Neural progenitor cell (in vitro differentiated cells): ENCODE measurements around the gene FRAS1. TPM values are rescaled to one million over a fixed set of nuclear protein-coding genes. Genes with fewer than 3 reads are reported as not detected.
"Not testable (repeated sequence)": the region's sequence is repeated elsewhere in the genome, so short reads cannot be mapped to it uniquely, and the experiment has no call there.

Experiments
- DNase-seq: peaks from one replicate; pipeline ENCODE4 v3.0.0-alpha.2; 2016; ENCODE audit warnings: low spot score
- H2AFZ ChIP-seq: fragments of 200-600 bp; sonication (generic); replicated peaks from 2 replicates; pipeline ENCODE4 v1.6.1; 2016; ENCODE audit warnings: antibody characterized with exemption
- H3F3A ChIP-seq: fragments of 200-600 bp; sonication (generic); 2 replicates; pipeline ENCODE4 v1.6.1; 2016; ENCODE audit warnings: antibody characterized with exemption, low read depth
- H3K27ac ChIP-seq: fragments of 200-600 bp; sonication (generic); 2 replicates; pipeline ENCODE4 v1.5.1; 2016; ENCODE audit warnings: mild to moderate bottlenecking
- H3K27me3 ChIP-seq: fragments of 200-600 bp; sonication (generic); 2 replicates; pipeline ENCODE4 v1.6.1; 2016; ENCODE audit warnings: mild to moderate bottlenecking, moderate library complexity
- H3K36me3 ChIP-seq: fragments of 200-600 bp; sonication (generic); 2 replicates; pipeline ENCODE4 v1.5.1; 2016
- H3K4me1 ChIP-seq: fragments of 200-600 bp; sonication (generic); 2 replicates; pipeline ENCODE4 v1.6.1; 2016; ENCODE audit warnings: mixed run types
- H3K4me2 ChIP-seq: fragments of 200-600 bp; sonication (generic); 2 replicates; pipeline ENCODE4 v1.6.1; 2016
- H3K4me3 ChIP-seq: fragments of 200-600 bp; sonication (generic); 2 replicates; pipeline ENCODE4 v1.5.1; 2016
- H3K79me2 ChIP-seq: fragments of 200-600 bp; sonication (generic); 2 replicates; pipeline ENCODE4 v1.6.1; 2016; ENCODE audit warnings: low read depth
- H3K9ac ChIP-seq: fragments of 200-600 bp; sonication (generic); 2 replicates; pipeline ENCODE4 v1.6.1; 2016
- H3K9me3 ChIP-seq: fragments of 200-600 bp; sonication (generic); 2 replicates; pipeline ENCODE4 v1.5.1; 2016; ENCODE audit warnings: low read depth
- H4K20me1 ChIP-seq: fragments of 200-600 bp; sonication (generic); 2 replicates; pipeline ENCODE4 v1.6.1; 2016; ENCODE audit warnings: low read depth
- H3K27ac Mint-ChIP-seq: 3 replicates; pipeline ENCODE4 v1.8.0; 2021; ENCODE audit warnings: mixed read lengths
- H3K27me3 Mint-ChIP-seq: 2 replicates; pipeline ENCODE4 v1.8.0; 2022; ENCODE audit warnings: low read depth, mild to moderate bottlenecking, inconsistent platforms, moderate library complexity, mixed read lengths; ENCODE audit not compliant: insufficient read depth
- H3K36me3 Mint-ChIP-seq: 3 replicates; pipeline ENCODE4 v1.8.0; 2021; ENCODE audit warnings: mixed read lengths
- H3K4me1 Mint-ChIP-seq: 3 replicates; pipeline ENCODE4 v1.8.0; 2021; ENCODE audit warnings: mixed read lengths
- H3K4me3 Mint-ChIP-seq: 3 replicates; pipeline ENCODE4 v1.8.0; 2021; ENCODE audit warnings: mild to moderate bottlenecking, moderate library complexity, mixed read lengths
- H3K9me3 Mint-ChIP-seq: 3 replicates; pipeline ENCODE4 v1.8.0; 2020; ENCODE audit warnings: mixed read lengths
- CTCF ChIP-seq: fragments of 200-600 bp; sonication (generic); IDR thresholded peaks from 2 replicates; pipeline ENCODE4 v1.5.1; 2017; ENCODE audit warnings: antibody characterized with exemption, mild to moderate bottlenecking
- EZH2 ChIP-seq: fragments of 200-600 bp; sonication (generic); IDR thresholded peaks from 2 replicates; pipeline ENCODE4 v1.6.1; 2017; ENCODE audit warnings: antibody characterized with exemption, mild to moderate bottlenecking, moderate library complexity
- EZH2phosphoT487 ChIP-seq: fragments of 200-600 bp; sonication (generic); IDR thresholded peaks from 2 replicates; pipeline ENCODE4 v1.6.1; 2017; ENCODE audit warnings: antibody characterized with exemption
- total RNA-seq: library from RNA; depleted of rRNA; stranded (reverse); fragments of >200 nt; gene quantifications from 2 replicates; pipeline ENCODE4 v1.2.3, GENCODE V29; 2015; ENCODE audit warnings: low replicate concordance

Gene FRAS1
- total RNA-seq, 1 donor from 2014 or later, result 21.3 TPM

- Mint-ChIP-seq H3K36me3 (no peaks in the 10 kb centered on the region), H3K27ac (no peak overlapping the region), H3K4me3 (no peak overlapping the region), H3K27me3 (no peaks in the 10 kb centered on the region), H3K9me3 (no peaks in the 10 kb centered on the region), H3K4me1 (peaks cover 21% of the 10 kb centered on the region)
- Histone ChIP-seq H3F3A (peaks cover 10% of the 10 kb centered on the region), H3K4me1 (peaks cover 25% of the 10 kb centered on the region), H3K27ac (no peak overlapping the region), H4K20me1 (no peaks in the 10 kb centered on the region), H3K4me3 (no peak overlapping the region), H3K9me3 (no peaks in the 10 kb centered on the region), H3K4me2 (no peak overlapping the region), H3K36me3 (no peaks in the 10 kb centered on the region), H3K27me3 (no peaks in the 10 kb centered on the region), H3K79me2 (no peaks in the 10 kb centered on the region), H2AFZ (no peak overlapping the region), H3K9ac (no peak overlapping the region)
- TF ChIP-seq CTCF, result no peak
- no peak for TF ChIP-seq EZH2phosphoT487
- TF ChIP-seq EZH2, result no peak
- DNase-seq, result no peak
Observed at GRCh38 chr4:78207951-78208350, 150.8 kb downstream of the FRAS1 start.

GRCh38 chr4:78208896-78209295 is 151.8 kb downstream of the FRAS1 start:
- not testable (repeated sequence) for H3K27me3 ChIP-seq, H3K4me3 Mint-ChIP-seq, H3K9me3 Mint-ChIP-seq, H4K20me1 ChIP-seq, H3K9me3 ChIP-seq, DNase-seq, H3K27ac Mint-ChIP-seq, H2AFZ ChIP-seq, H3K79me2 ChIP-seq, H3K36me3 ChIP-seq, H3K27me3 Mint-ChIP-seq, H3K27ac ChIP-seq, H3K4me3 ChIP-seq, H3K9ac ChIP-seq, H3K4me2 ChIP-seq, H3K36me3 Mint-ChIP-seq
- H3K4me1 ChIP-seq, result peaks cover 25% of the 10 kb centered on the region
- peaks cover 10% of the 10 kb centered on the region for H3F3A ChIP-seq
- peaks cover 21% of the 10 kb centered on the region for H3K4me1 Mint-ChIP-seq

- Mint-ChIP-seq H3K4me3 (no peak overlapping the region), H3K36me3 (no peaks in the 10 kb centered on the region), H3K9me3 (no peaks in the 10 kb centered on the region), H3K4me1 (peaks cover 7% of the 10 kb centered on the region), H3K27ac (no peak overlapping the region), H3K27me3 (no peaks in the 10 kb centered on the region)
- H3K79me2 ChIP-seq, result no peaks in the 10 kb centered on the region
- H2AFZ ChIP-seq, result no peak overlapping the region
- H3K9me3 ChIP-seq, result no peaks in the 10 kb centered on the region
- TF ChIP-seq CTCF, result no peak
- no peak for TF ChIP-seq EZH2phosphoT487
- no peak for TF ChIP-seq EZH2
- H3K4me2 ChIP-seq, result no peak overlapping the region
- no peak overlapping the region for H3K4me3 ChIP-seq
- H3K27ac ChIP-seq, result no peak overlapping the region
- no peaks in the 10 kb centered on the region for H3K36me3 ChIP-seq
- peaks cover 13% of the 10 kb centered on the region for H3K4me1 ChIP-seq
- no peak overlapping the region for H3K9ac ChIP-seq
- H3F3A ChIP-seq, result no peaks in the 10 kb centered on the region
- H4K20me1 ChIP-seq, result no peaks in the 10 kb centered on the region
- H3K27me3 ChIP-seq, result no peaks in the 10 kb centered on the region
- no peak for DNase-seq
Observed at GRCh38 chr4:78210694-78211410, 153.7 kb downstream of the FRAS1 start.

DNA sequence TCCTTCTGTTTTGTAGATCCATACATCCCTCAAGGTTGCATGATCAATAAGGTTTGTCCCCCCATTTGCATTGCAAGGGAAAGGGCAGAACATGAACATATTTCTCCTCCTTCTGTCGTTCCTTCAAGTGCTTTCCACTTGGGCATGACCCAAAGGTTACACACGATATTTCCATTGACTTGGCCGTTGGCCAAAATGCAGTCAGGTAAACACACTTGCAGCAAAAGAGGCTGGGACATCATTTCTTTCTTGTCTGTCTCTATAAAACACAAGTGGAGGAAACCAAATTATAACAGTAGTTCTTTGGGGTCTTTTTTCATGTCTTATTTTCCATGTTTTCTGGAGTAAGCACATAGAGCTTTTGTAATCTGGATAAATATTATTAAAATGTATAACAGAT is 156.1 kb downstream of the FRAS1 start:
- H3K4me1 Mint-ChIP-seq, result no peaks in the 10 kb centered on the region
- no peak overlapping the region for H3K9ac ChIP-seq
- DNase-seq, result no peak

More for the DNA sequence above, 156.1 kb downstream of the FRAS1 start:
- H3K9me3 Mint-ChIP-seq, result no peaks in the 10 kb centered on the region
- H4K20me1 ChIP-seq, result no peaks in the 10 kb centered on the region
- no peak overlapping the region for H3K4me2 ChIP-seq
- H3K27me3 ChIP-seq, result no peaks in the 10 kb centered on the region
- no peak overlapping the region for H3K27ac ChIP-seq
- no peak overlapping the region for H2AFZ ChIP-seq
- no peak for TF ChIP-seq EZH2
- TF ChIP-seq EZH2phosphoT487, result no peak
- TF ChIP-seq CTCF, result no peak
- no peaks in the 10 kb centered on the region for H3K36me3 ChIP-seq
- H3K79me2 ChIP-seq, result no peaks in the 10 kb centered on the region
- no peaks in the 10 kb centered on the region for H3K9me3 ChIP-seq
- H3K27me3 Mint-ChIP-seq, result no peaks in the 10 kb centered on the region
- H3F3A ChIP-seq, result no peaks in the 10 kb centered on the region
- H3K4me3 Mint-ChIP-seq, result no peak overlapping the region
- H3K4me1 ChIP-seq, result no peaks in the 10 kb centered on the region
- no peaks in the 10 kb centered on the region for H3K36me3 Mint-ChIP-seq
- no peak overlapping the region for H3K27ac Mint-ChIP-seq
- H3K4me3 ChIP-seq, result no peak overlapping the region
